Cardiac atrium fibroblast (primary cell): ENCODE results near the gene RINT1. TPM values are rescaled to one million over a fixed set of nuclear protein-coding genes. Genes with fewer than 3 reads are reported as not detected.

Source experiments
- total RNA-seq: library from RNA; depleted of rRNA; stranded (reverse); fragments of >200 nt; gene quantifications from 2 replicates; pipeline ENCODE4 v1.2.3, GENCODE V29; 2015

The RINT1 gene
- 13.5 and 17.2 TPM in 2 replicates for total RNA-seq

GRCh38 chr7:105531792-105532671 is at the start of gene RINT1:
TSS of gene RINT1 (plus strand) at chr7:105532201. CDS start at chr7:105532316, 115 bp downstream.

GRCh38 chr7:105521717-105522463 is 10.1 kb upstream of the RINT1 start, which contains the start of gene PUS7:
TSS of gene PUS7 (minus strand) at chr7:105522271. CDS start at chr7:105508512, 13,759 bp downstream.

GRCh38 chr7:105581066-105581811 is 49.2 kb downstream of the RINT1 start, which contains the start of gene EFCAB10:
TSS of gene EFCAB10 (minus strand) at chr7:105581493. CDS start at chr7:105581463, 30 bp downstream.

Other genes with a start within 250 kb of the RINT1 start
- gene SRPK2, start 143.3 kb upstream of the RINT1 start, total RNA-seq: 37.7 and 63.9 TPM in 2 replicates
- gene PUS7, start 9.9 kb upstream of the RINT1 start, total RNA-seq: 14.8 and 85.5 TPM in 2 replicates
- not detected in 2 replicates for gene EFCAB10, start 49.3 kb downstream of the RINT1 start, total RNA-seq